WTC11 (cell line): ENCODE measurements around the gene AGBL1. TPM values are rescaled to one million over a fixed set of nuclear protein-coding genes. Genes with fewer than 3 reads are reported as not detected.

ENCODE experiments used
- ATAC-seq: fragments of 200-7000 bp; cut with Tn5 transposase; 2 replicates; pipeline ENCODE4 v1.10.0; 2021; ENCODE audit warnings: mild to moderate bottlenecking, moderate library complexity
- CTCF ChIA-PET: fragments of 300-600 bp; sonication (Branson Sonifier 250); formaldehyde crosslinking; loops from one replicate; lab custom pipeline; 2021; ENCODE audit warnings: antibody characterized with exemption; lab: Charles Lee
- POLR2A ChIA-PET: fragments of 350-600 bp; sonication (Branson Sonifier 250); formaldehyde crosslinking; loops from one replicate; lab custom pipeline; 2021; ENCODE audit warnings: antibody characterized with exemption; lab: Charles Lee
- DNase-seq: peaks from one replicate; pipeline ENCODE4 v3.0.0; 2021; ENCODE audit warnings: low spot score
- H3K27ac Mint-ChIP-seq: 2 replicates; pipeline ENCODE4 v1.8.0; 2021; ENCODE audit warnings: mixed read lengths
- H3K27me3 Mint-ChIP-seq: 2 replicates; pipeline ENCODE4 v1.8.0; 2021; ENCODE audit warnings: low read depth, mild to moderate bottlenecking, moderate library complexity, mixed read lengths
- H3K36me3 Mint-ChIP-seq: 2 replicates; pipeline ENCODE4 v1.8.0; 2021; ENCODE audit warnings: mixed read lengths
- H3K4me1 Mint-ChIP-seq: 2 replicates; pipeline ENCODE4 v1.8.0; 2022; ENCODE audit warnings: mixed read lengths
- H3K4me3 Mint-ChIP-seq: 2 replicates; pipeline ENCODE4 v1.8.0; 2021; ENCODE audit warnings: mild to moderate bottlenecking, moderate library complexity, mixed read lengths
- H3K9me3 Mint-ChIP-seq: 2 replicates; pipeline ENCODE4 v1.8.0; 2021; ENCODE audit warnings: mixed read lengths
- CREB1 ChIP-seq: sonication (generic); formaldehyde crosslinking; IDR thresholded peaks from 2 replicates; pipeline ENCODE4 v1.8.0; 2023; ENCODE audit warnings: mild to moderate bottlenecking, missing genetic modification reagents
- CREM ChIP-seq: sonication (generic); formaldehyde crosslinking; IDR thresholded peaks from 2 replicates; pipeline ENCODE4 v1.8.1; 2022; ENCODE audit warnings: mild to moderate bottlenecking, missing genetic modification reagents, moderate library complexity
- EMX1 ChIP-seq: fragments of 250-450 bp; sonication (Bioruptor Pico); IDR thresholded peaks from 2 replicates; pipeline ENCODE4 v1.8.0; 2021; ENCODE audit warnings: mild to moderate bottlenecking
- ETV6 ChIP-seq: sonication (generic); formaldehyde crosslinking; IDR thresholded peaks from 2 replicates; pipeline ENCODE4 v1.8.1; 2022; ENCODE audit warnings: mild to moderate bottlenecking, missing genetic modification reagents
- GTF2I ChIP-seq: fragments of 250-450 bp; sonication (Bioruptor Pico); conservative IDR thresholded peaks from 2 replicates; pipeline ENCODE4 v1.4.0; 2021; ENCODE audit warnings: mild to moderate bottlenecking
- JAZF1 ChIP-seq: fragments of 250-450 bp; sonication (Bioruptor Pico); IDR thresholded peaks from 2 replicates; pipeline ENCODE4 v1.9.0; 2021; ENCODE audit warnings: moderate library complexity, mild to moderate bottlenecking, inconsistent platforms
- JUN ChIP-seq: sonication (generic); formaldehyde crosslinking; IDR thresholded peaks from 2 replicates; pipeline ENCODE4 v1.8.0; 2023; ENCODE audit warnings: mild to moderate bottlenecking, missing genetic modification reagents
- MXD4 ChIP-seq: fragments of 250-450 bp; sonication (Bioruptor Pico); IDR thresholded peaks from 2 replicates; pipeline ENCODE4 v1.8.0; 2021; ENCODE audit warnings: mild to moderate bottlenecking, moderate library complexity, borderline replicate concordance
- MYBL2 ChIP-seq: sonication (generic); formaldehyde crosslinking; IDR thresholded peaks from 2 replicates; pipeline ENCODE4 v1.8.1; 2023; ENCODE audit warnings: mild to moderate bottlenecking, moderate library complexity, missing genetic modification reagents
- OVOL2 ChIP-seq: fragments of 250-450 bp; sonication (Bioruptor Pico); IDR thresholded peaks from 2 replicates; pipeline ENCODE4 v1.9.0; 2021; ENCODE audit warnings: mild to moderate bottlenecking, borderline replicate concordance
- SOX15 ChIP-seq: fragments of 250-450 bp; sonication (Bioruptor Pico); IDR thresholded peaks from 2 replicates; pipeline ENCODE4 v1.9.0; 2021; ENCODE audit warnings: mild to moderate bottlenecking
- ZBTB21 ChIP-seq: sonication (generic); formaldehyde crosslinking; IDR thresholded peaks from 2 replicates; pipeline ENCODE4 v1.8.1; 2023; ENCODE audit warnings: mild to moderate bottlenecking, missing genetic modification reagents, borderline replicate concordance
- ZNF263 ChIP-seq: sonication (generic); formaldehyde crosslinking; IDR thresholded peaks from 2 replicates; pipeline ENCODE4 v1.8.1; 2022; ENCODE audit warnings: low read depth, mild to moderate bottlenecking, moderate library complexity, missing genetic modification reagents
- ZNF416 ChIP-seq: fragments of 250-450 bp; sonication (Bioruptor Pico); IDR thresholded peaks from 2 replicates; pipeline ENCODE4 v1.9.0; 2021; ENCODE audit warnings: mild to moderate bottlenecking, inconsistent platforms
- total RNA-seq: library from RNA; stranded (reverse); gene quantifications from 3 replicates; pipeline ENCODE4 v1.2.3, GENCODE V29; 2021
- TF ChIP-seq, protein P1 (sequence below): fragments of 250-450 bp; sonication (Bioruptor Pico); IDR thresholded peaks from 2 replicates; pipeline ENCODE4 v1.9.0; 2021; ENCODE audit warnings: mild to moderate bottlenecking
- TF ChIP-seq, protein P2 (sequence below): sonication (generic); formaldehyde crosslinking; IDR thresholded peaks from 2 replicates; pipeline ENCODE4 v1.8.0; 2022; ENCODE audit warnings: mild to moderate bottlenecking, missing genetic modification reagents
- TF ChIP-seq, protein P3 (sequence below): sonication (generic); formaldehyde crosslinking; IDR thresholded peaks from 2 replicates; pipeline ENCODE4 v1.8.1; 2023; ENCODE audit warnings: mild to moderate bottlenecking, missing genetic modification reagents
- TF ChIP-seq, protein P4 (sequence below): sonication (generic); formaldehyde crosslinking; IDR thresholded peaks from 2 replicates; pipeline ENCODE4 v1.8.1; 2023; ENCODE audit warnings: mild to moderate bottlenecking, missing genetic modification reagents, borderline replicate concordance
- TF ChIP-seq, protein P5 (sequence below): sonication (generic); formaldehyde crosslinking; IDR thresholded peaks from 2 replicates; pipeline ENCODE4 v1.8.1; 2022; ENCODE audit warnings: mild to moderate bottlenecking, moderate library complexity, missing genetic modification reagents
- TF ChIP-seq, protein P6 (sequence below): fragments of 250-450 bp; sonication (Bioruptor Pico); conservative IDR thresholded peaks from 2 replicates; pipeline ENCODE4 v1.9.0; 2021; ENCODE audit warnings: mild to moderate bottlenecking
- TF ChIP-seq, protein P7 (sequence below): sonication (generic); formaldehyde crosslinking; IDR thresholded peaks from 2 replicates; pipeline ENCODE4 v1.8.0; 2023; ENCODE audit warnings: mild to moderate bottlenecking, missing genetic modification reagents

Gene AGBL1
- total RNA-seq, 1 experiment from 2014 or later: not detected

DNA sequence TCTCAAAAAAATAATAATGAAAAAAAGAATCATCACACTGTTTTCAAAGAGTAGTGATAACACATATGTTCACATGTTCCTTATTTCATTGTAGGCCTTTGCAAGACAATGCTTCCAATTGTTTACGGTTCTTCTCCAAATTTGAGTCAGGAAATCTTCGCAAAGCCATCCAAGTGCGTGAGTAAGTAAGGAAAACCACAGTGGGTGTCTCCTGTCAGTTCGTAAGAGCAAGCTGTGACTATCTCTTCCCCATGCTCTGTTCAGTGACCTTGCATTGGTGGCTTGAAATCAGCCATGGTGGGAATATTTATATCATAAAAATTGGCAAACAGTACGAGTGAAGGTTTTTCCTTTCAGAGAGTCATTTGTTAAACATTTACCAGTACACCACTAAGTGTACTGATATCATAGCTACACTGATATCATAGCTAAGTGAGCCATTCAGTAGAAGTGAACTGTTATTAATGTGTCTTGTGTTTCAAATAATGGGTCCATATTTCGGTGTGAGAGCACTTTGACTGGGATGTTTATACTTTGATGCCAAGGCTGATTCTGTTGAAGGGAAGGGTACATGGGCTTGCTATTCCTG is 187.3 kb downstream of the AGBL1 start:
- DNase-seq: no peak
- Mint-ChIP-seq H3K9me3 (peaks cover 21% of the 10 kb centered on the region), H3K27me3 (no peaks in the 10 kb centered on the region), H3K4me1 (no peaks in the 10 kb centered on the region), H3K4me3 (no peak overlapping the region), H3K27ac (no peak overlapping the region), H3K36me3 (peaks cover 2% of the 10 kb centered on the region; the same call in 1 of the 2 replicates)
- ChIA-PET CTCF (no interaction called here), POLR2A (no interaction called here)
- ATAC-seq: no peak
- TF ChIP-seq CREB1 (no peak), ZNF416 (no peak), MXD4 (CRISPR knock-in tag) (no peak), OVOL2 (CRISPR knock-in tag) (no peak), JAZF1 (CRISPR knock-in tag) (no peak)

DNA sequence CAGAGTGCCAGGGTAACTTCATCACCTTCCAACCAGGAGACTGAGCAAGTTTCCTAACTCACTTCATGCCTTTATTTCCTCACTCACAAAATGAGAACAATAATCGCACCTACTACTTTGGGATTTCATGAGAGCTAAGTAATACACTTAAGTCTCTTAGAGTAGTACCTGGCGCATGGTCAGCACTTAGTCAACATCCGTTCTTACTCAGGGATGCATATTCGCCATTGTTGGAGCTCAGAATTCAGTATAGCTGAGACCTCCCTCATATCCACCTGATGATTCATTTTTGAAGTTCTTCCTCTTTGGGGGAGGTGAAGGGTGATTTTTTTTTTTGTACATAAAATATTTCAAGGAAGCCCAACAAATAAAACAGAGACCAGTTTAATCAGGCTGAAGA is 188.2 kb downstream of the AGBL1 start:
- H3K4me1 Mint-ChIP-seq: peaks cover 5% of the 10 kb centered on the region
- no peak for DNase-seq
- peaks cover 2% of the 10 kb centered on the region; the same call in 1 of the 2 replicates for H3K36me3 Mint-ChIP-seq
- POLR2A ChIA-PET: no interaction called here
- peaks cover 21% of the 10 kb centered on the region for H3K9me3 Mint-ChIP-seq
- no peak for ATAC-seq
- CTCF ChIA-PET: no interaction called here
- no peak overlapping the region for H3K27ac Mint-ChIP-seq
- H3K27me3 Mint-ChIP-seq: no peaks in the 10 kb centered on the region
- TF ChIP-seq GTF2I: no peak
- TF ChIP-seq, protein P1, sequence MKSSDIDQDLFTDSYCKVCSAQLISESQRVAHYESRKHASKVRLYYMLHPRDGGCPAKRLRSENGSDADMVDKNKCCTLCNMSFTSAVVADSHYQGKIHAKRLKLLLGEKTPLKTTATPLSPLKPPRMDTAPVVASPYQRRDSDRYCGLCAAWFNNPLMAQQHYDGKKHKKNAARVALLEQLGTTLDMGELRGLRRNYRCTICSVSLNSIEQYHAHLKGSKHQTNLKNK: no peak
- TF ChIP-seq JUN (CRISPR knock-in tag): no peak
- TF ChIP-seq, protein P2, sequence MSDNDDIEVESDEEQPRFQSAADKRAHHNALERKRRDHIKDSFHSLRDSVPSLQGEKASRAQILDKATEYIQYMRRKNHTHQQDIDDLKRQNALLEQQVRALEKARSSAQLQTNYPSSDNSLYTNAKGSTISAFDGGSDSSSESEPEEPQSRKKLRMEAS: no peak
- H3K4me3 Mint-ChIP-seq: no peak overlapping the region

DNA sequence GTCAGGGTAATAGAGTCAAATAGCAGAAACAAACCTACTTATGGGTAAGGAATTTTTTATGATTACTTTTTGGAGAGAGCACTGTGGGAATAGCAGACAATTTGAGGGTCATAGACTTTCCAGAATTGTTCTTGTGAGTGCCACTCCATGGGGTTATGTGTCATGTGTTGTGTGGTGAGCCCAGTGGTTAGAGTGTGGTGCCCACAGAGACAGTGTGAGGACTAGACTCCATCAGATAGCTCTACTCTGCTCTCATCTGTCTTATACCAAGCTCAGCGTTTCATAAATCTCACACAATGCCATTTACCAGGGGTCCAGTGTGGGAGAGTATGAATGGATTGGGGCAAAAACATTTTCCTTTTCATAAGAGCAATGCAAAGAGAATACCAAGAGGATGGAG is 188.9 kb downstream of the AGBL1 start:
- no peak overlapping the region for H3K4me3 Mint-ChIP-seq
- ATAC-seq (no peak), DNase-seq (no peak)
- no peak overlapping the region for H3K27ac Mint-ChIP-seq
- TF ChIP-seq, protein P3, sequence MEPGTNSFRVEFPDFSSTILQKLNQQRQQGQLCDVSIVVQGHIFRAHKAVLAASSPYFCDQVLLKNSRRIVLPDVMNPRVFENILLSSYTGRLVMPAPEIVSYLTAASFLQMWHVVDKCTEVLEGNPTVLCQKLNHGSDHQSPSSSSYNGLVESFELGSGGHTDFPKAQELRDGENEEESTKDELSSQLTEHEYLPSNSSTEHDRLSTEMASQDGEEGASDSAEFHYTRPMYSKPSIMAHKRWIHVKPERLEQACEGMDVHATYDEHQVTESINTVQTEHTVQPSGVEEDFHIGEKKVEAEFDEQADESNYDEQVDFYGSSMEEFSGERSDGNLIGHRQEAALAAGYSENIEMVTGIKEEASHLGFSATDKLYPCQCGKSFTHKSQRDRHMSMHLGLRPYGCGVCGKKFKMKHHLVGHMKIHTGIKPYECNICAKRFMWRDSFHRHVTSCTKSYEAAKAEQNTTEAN (CRISPR knock-in tag): no peak
- TF ChIP-seq, protein P4, sequence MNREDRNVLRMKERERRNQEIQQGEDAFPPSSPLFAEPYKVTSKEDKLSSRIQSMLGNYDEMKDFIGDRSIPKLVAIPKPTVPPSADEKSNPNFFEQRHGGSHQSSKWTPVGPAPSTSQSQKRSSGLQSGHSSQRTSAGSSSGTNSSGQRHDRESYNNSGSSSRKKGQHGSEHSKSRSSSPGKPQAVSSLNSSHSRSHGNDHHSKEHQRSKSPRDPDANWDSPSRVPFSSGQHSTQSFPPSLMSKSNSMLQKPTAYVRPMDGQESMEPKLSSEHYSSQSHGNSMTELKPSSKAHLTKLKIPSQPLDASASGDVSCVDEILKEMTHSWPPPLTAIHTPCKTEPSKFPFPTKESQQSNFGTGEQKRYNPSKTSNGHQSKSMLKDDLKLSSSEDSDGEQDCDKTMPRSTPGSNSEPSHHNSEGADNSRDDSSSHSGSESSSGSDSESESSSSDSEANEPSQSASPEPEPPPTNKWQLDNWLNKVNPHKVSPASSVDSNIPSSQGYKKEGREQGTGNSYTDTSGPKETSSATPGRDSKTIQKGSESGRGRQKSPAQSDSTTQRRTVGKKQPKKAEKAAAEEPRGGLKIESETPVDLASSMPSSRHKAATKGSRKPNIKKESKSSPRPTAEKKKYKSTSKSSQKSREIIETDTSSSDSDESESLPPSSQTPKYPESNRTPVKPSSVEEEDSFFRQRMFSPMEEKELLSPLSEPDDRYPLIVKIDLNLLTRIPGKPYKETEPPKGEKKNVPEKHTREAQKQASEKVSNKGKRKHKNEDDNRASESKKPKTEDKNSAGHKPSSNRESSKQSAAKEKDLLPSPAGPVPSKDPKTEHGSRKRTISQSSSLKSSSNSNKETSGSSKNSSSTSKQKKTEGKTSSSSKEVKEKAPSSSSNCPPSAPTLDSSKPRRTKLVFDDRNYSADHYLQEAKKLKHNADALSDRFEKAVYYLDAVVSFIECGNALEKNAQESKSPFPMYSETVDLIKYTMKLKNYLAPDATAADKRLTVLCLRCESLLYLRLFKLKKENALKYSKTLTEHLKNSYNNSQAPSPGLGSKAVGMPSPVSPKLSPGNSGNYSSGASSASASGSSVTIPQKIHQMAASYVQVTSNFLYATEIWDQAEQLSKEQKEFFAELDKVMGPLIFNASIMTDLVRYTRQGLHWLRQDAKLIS (CRISPR knock-in tag): no peak
- TF ChIP-seq ETV6 (no peak), CREM (CRISPR knock-in tag) (no peak), ZNF263 (CRISPR knock-in tag) (no peak), CREB1 (no peak), SOX15 (CRISPR knock-in tag) (no peak), OVOL2 (CRISPR knock-in tag) (no peak), ZBTB21 (CRISPR knock-in tag) (no peak), EMX1 (no peak), MYBL2 (no peak)
- TF ChIP-seq, protein P5, sequence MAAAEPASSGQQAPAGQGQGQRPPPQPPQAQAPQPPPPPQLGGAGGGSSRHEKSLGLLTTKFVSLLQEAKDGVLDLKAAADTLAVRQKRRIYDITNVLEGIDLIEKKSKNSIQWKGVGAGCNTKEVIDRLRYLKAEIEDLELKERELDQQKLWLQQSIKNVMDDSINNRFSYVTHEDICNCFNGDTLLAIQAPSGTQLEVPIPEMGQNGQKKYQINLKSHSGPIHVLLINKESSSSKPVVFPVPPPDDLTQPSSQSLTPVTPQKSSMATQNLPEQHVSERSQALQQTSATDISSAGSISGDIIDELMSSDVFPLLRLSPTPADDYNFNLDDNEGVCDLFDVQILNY (CRISPR knock-in tag): no peak
- TF ChIP-seq, protein P6, sequence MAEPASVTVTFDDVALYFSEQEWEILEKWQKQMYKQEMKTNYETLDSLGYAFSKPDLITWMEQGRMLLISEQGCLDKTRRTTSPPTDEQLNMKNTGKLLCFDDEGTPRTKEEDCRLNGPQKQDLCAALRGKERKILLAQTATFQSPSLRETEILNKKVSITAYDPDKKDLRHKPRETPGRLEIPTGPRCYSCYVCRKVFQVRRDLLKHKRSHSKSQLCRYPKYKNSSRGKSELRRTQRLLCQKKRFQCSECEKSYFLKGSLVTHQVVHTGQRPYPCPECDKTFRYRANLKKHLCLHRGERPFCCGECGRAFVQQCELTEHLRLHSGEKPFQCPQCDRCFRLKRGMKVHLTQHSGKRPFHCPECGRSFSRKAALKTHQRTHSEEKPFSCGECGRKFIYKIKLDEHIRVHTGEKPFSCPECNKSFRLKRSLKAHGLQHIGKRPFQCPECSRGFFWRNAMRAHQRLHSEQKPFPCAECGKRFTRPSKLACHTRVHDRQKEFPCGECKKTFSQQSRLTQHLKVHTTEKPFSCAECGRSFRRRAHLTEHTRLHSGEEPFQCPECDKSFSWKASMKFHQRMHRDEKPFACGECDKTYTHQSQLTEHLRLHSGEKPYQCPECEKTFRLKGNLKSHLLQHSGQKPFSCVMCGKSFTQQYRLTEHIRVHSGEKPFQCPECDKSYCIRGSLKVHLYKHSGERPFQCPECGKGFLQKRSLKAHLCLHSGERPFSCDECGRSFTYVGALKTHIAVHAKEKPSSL (CRISPR knock-in tag): no peak
- TF ChIP-seq, protein P7, sequence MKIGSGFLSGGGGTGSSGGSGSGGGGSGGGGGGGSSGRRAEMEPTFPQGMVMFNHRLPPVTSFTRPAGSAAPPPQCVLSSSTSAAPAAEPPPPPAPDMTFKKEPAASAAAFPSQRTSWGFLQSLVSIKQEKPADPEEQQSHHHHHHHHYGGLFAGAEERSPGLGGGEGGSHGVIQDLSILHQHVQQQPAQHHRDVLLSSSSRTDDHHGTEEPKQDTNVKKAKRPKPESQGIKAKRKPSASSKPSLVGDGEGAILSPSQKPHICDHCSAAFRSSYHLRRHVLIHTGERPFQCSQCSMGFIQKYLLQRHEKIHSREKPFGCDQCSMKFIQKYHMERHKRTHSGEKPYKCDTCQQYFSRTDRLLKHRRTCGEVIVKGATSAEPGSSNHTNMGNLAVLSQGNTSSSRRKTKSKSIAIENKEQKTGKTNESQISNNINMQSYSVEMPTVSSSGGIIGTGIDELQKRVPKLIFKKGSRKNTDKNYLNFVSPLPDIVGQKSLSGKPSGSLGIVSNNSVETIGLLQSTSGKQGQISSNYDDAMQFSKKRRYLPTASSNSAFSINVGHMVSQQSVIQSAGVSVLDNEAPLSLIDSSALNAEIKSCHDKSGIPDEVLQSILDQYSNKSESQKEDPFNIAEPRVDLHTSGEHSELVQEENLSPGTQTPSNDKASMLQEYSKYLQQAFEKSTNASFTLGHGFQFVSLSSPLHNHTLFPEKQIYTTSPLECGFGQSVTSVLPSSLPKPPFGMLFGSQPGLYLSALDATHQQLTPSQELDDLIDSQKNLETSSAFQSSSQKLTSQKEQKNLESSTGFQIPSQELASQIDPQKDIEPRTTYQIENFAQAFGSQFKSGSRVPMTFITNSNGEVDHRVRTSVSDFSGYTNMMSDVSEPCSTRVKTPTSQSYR (CRISPR knock-in tag): no peak
- H3K36me3 Mint-ChIP-seq: peaks cover 2% of the 10 kb centered on the region; the same call in 1 of the 2 replicates
- ChIA-PET POLR2A (no interaction called here), CTCF (no interaction called here)
- peaks cover 11% of the 10 kb centered on the region for H3K4me1 Mint-ChIP-seq
- no peaks in the 10 kb centered on the region for H3K27me3 Mint-ChIP-seq
- peaks cover 21% of the 10 kb centered on the region for H3K9me3 Mint-ChIP-seq
